Stimulated activated CD8-positive, alpha-beta memory T cell treated with anti-CD3 and anti-CD28 coated beads, Interleukin-15, amount 100 ng/mL, for 4 hours (primary cell): ENCODE data around the gene SGCD.

Source experiments
- DNase-seq, 2 donors: peaks; one replicate each; pipeline ENCODE4 v3.0.0-alpha.2; 2020; ENCODE audit warnings: low read depth in 2 of 2

Gene SGCD

DNA sequence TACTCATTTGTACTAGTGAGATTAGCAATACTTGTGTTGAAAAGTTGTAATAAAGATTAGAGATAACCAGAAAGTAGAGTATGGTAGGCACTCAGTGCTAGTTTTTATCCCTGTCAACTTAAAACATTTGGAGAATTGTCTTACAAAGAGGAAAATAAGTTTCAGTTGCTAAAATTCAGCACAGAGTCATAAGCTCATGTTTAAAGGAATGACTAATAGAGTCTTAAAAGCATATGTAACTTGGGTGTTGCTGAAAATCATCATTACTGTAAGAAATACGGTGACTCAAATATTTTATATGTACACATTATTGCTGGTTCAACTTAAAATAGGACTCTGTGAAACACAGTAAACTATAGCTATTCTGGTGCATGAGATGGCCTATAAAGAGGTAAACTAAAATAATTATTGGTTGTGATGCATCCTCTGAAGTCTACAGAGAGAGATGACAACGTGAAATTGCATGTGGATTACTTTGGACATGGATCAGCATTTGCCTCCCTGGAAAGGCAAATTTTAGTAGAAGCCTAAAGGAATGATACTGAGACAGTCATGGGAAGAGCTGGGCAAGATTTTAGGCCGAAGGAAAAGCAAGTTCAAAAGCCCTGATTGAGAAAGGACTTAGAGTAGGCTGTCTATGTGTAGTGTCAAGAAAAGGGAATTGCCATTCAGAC, 34.6 kb downstream of the SGCD start:
- DNase-seq: no peak

DNA sequence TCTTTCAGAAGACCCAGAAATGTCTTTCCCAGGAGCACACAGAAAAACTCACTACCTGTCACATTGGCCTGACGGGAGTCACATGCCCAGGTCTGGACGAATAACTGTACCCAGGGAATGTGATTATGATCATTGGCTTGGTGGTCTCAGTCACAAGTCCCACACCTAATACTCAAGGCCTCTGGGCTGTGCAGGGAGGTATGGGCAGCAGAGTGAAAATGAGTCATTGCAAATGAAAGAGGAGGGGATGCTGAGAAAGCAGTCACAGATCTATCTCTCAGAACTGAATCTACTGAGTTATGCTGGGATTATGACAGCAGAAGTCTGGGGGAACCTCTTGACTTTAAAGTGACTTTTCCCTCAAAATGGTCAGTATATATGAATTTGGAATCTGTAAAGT, 36.9 kb downstream of the SGCD start:
- DNase-seq: no peak

DNA sequence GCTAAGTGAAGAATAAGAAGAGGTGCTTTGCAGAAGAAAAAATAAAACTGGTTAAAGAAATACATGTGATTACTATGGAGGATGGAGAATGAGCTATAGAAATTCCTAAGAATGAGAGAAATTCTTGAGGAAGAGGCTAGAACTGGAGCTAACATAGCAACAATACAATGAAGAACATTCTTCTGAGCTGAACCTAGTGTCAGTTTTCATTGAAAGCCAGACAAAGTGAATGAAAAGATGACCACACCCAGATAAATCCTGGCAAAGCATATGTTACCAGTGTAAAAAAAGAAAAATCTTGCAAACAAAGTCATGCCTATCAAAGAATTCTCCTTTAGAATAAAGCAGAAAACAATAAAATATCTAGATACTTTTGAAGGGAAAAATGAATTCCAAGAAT, 39.6 kb downstream of the SGCD start:
- no peak for DNase-seq

DNA sequence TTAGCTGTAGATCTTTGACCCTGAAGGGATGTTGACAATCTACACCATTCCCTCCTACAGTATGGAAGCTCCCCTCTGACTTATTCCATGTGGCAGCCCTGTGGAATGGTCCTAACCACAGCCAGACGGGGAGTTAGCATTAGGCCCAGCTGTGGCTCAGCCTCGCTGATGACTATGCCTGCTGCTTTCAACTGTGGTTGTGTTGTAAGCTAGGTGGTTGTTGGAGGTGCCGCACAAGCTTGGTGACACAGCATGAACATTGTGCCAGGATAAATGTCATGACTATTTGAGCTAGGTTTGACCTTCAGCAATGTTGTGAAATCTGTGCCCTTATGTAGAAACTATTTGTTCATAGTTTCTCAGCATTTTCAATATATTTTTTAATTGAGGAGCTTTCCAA, 40.6 kb downstream of the SGCD start:
- DNase-seq: no peak

DNA sequence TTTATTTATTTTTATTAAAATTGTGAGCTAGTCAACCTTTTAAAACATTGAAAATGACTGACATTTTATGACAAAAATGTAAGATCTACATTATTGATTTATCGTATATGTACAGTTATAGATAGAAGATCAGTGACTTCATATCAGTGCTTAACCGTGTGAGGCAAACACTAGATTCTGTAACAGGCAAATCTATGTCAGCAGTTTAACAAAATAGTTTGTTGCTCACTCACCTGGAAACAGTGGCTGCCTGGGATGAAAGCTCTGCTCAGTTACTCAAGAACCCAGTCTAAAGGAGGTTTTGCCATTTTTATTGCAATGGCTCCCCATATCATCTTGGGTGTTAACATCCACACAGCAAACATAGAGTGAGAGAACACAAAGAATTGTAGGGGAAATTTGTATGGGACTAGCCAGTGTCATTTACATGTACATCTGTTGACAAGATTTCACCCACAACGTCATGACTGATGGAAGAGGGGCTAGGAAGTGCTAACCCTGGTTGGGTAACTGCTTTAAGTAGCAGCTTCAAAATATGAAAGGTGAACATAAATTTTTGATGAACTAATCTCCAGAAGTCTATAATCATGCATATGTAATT, 49.0 kb downstream of the SGCD start:
- DNase-seq: no peak

DNA sequence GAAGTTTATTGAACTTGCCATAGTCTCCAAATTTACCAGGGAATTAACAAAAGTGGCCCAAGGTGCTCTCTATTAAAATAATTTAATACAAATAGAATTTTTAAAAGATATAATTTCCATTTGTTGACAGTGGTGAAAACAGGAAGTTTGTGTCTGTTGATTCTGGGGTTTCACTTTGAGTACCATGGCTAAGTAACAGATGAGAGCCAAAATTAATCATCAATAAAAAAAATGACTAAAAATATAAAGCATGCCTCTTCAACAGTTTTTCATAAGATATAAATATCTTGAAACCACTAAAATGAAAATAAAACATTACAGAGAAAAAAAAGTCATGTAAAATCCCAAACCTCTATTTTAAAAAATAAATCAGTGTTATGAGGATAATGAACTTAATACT, 49.8 kb downstream of the SGCD start:
- DNase-seq: no peak

DNA sequence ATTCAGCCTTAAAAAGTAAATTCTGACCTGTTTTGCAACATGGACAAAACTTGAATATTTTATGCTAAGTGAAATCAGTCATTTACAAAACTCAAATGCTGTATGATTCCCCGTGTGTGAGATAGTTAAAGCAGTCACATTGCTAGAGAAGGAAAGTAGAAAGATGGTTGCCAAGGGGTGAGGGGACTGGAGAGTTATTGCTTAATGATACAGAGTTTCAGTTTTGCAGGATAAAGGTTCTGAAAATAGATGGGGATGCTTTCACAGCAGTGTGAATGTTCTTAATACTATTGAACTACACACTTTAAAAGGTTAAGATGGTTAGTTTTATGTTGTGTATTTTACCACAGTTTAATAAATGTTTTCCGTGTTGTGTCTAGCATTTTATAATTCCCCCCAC, 51.2 kb downstream of the SGCD start:
- no peak for DNase-seq

DNA sequence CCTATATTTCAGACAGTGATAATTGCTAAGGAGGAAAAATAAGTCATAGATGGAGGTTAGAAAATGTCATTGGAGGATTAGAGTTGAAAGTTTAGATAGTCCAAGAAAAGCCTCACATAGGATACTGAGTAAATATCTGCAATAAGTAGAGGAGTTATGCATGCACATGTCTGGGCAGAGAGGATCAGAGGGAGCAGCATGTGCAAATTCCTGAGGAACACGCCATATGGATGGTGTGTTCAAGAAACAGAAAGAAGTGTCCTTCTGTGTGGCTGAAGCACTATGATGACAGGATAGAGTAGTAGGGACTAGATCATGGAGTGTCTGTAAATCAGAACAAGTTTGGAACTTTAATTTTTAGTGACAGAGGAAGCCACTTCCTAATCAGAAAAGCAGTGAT, 52.2 kb downstream of the SGCD start:
- DNase-seq: no peak

DNA sequence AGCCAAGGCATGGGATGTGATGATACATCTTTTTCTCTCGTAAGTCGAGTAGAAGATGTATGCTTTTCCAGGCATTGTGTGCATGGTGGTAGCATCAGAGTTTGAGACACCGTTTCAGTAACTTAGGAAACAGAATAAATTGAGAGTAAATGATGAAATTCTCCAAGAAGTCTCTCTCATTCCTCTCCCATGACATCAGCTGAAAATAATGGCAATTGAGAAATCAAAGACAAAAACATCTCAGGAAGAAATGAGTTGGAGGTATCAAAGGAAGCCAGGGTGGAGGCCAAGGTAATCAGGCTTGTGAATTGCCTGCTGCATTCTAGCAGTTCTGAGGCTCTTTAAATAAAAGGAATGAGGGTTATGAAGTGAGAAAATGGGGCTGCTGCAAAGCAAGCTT, 53.9 kb downstream of the SGCD start:
- DNase-seq: no peak

DNA sequence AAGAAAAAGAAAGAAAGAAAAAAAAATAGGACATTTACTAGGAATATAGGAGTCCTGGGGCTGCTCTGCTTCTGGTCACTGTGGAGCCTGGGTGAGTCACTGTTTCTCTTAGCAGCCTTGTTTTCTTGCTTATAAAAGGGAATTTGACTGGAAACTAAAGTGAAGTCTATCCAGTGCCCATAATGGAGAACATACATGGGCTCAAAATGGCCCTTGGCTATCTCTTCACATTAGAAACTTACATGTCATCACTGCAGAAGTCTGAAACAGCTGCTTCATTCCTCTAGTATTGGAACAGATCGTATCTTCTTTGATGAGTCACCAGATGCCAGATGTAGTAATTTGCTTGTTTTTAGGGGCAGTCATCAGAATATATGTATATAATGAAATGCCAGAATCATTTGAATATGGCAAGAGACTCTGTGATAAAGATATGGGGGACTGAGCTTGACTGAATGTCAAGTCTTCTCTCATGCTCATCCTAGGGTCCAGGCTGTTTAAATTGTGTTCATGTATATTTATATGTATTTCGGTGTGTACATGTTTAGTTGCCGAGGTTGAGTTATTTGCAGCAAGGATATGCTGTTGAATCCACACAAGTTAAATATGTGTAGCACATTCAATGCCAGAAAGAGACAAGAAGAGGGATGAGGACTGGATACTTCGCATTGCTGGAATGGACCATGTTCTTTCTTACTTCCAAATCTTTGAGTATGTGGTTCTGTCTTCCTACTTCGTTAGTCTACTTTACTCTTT, 56.7 kb downstream of the SGCD start:
- no peak for DNase-seq

DNA sequence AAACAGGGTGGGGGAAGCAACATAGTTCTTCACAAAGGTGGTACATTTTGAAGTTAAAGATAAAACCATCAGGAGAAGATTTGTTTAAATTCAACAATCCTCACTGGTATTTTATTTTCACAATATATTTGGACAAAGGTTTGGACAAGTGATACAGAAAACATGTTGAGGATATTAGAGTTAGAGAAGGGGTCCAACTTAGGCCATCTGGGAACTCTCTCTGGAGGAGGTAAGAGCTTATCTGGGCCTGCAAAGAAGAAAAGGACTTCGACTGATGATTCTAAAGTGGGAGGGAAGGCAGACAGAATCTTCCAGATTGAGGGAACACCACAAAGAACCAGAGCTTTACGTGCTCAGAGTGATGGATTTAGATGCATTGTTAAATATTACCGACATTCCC, 58.5 kb downstream of the SGCD start:
- DNase-seq: no peak

DNA sequence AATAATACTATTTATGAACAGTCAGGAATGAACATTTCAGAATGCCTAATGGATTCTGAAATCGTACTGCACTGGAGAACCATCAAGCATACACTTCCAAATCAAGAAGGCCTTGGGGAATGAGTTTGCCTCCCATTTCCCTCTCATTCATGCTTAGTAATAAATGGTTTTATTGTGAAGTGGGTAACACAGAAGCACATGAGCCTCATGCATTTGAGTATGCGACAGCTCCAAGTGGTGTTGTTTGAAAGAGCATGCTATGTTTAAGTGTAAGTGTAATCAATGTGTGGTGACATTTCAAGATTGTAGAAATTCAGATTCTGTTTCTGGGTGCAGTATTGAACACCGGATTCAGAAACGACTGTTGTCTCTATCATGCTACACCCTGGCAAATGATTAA, 60.0 kb downstream of the SGCD start:
- DNase-seq: no peak

DNA sequence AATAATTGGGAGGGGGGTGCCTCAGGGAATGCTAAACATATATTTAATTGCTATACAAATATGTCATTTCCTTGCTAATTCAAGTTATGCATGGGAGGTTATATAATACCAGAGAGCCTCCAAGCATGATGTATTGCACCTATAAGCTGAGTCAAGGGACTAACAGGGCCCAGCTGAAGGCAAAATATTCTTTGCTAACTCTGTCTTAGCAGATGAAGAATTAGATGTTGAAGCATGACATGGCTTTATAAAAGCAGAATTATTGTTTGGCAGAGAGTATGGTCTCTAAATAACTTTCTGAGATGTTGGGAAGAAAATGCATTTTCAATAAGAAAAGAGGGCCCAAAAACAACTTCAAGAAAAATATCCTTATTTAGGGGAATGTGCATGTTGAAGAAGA, 60.4 kb downstream of the SGCD start:
- DNase-seq: no peak

DNA sequence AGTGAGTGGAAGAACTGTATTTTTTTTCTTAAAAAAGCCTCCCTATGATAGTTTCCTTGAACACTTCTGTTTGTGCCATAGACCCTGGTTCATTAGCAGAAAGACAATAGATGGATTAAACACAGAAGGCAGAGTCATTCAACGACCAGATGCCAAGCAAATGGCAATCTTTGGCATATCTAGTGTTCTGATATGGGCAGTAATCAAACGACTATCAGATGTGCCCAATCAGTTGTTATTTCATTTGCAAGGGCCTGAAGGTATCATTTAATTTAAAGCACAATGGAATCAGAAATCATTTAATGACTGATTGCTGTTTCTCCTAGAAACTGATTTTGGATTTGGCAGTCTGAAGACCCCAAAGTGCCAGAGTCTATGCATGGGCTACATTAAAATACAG, 61.3 kb downstream of the SGCD start:
- no peak for DNase-seq

DNA sequence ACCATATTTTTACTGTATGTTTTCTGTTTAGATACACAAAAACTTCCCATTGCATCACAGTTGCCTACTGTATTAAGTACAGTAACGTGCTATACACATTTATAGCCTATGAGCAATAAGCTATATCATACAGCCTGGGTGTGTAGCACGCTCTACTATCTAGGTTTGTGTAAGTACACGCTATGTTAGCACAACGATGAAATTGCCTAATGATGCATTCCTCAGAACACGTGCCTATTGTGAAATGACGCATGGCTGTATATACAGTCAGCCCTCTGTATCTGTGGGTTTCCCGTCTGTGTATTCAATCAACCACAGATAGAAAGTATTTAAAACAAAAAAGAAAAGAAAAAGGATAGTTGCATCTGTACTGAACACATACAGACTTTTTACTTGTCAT, 64.2 kb downstream of the SGCD start:
- DNase-seq: no peak

DNA sequence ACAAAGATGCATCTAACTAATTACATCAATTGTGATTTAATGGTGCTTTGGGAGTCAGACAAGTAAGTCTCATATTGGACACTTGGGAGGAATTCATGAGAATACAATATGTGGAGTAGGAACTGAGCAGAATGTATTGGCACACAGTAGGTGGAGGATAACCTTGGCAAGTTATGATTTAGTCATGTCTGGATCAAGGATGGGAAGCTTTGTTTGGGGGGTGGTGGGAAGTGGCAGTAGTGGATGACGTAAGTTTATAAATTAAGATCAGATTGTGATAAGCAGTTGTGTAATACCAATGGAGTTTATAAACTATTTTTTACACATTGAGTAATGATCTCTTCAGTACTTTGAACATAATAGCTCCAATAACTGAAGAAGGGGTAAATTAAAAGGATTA, 67.0 kb downstream of the SGCD start:
- no peak for DNase-seq

DNA sequence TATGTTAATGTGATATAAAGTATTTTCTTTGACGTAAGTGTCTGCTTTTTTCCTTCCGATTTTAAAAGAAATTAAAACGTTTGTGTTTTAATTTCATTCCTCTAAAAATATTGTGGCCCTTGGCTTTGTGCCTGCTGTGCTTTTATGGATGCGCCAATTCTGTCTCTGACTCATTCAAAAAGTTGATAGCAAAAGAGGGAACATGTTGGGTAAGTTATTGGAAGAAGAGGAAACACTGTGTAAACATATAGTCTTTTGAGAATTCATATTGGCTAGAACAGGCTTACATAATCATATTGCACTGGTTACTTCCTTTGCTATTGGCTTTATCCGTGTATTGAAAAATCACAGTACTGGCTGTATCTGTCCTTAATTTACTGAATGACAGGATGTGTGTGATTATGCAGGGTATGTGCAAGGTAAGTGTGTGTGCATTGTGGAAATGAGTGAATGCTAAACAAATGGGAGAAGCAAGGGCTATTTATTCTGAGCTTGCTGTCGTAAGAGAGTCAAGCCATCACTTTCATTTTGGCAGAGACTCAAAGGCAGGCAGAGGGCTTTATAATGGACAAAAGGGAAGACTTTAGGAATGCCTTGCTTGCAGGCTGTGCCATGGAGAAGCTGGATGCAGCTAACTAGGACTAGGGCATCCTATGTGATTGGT, 67.8 kb downstream of the SGCD start:
- no peak for DNase-seq

DNA sequence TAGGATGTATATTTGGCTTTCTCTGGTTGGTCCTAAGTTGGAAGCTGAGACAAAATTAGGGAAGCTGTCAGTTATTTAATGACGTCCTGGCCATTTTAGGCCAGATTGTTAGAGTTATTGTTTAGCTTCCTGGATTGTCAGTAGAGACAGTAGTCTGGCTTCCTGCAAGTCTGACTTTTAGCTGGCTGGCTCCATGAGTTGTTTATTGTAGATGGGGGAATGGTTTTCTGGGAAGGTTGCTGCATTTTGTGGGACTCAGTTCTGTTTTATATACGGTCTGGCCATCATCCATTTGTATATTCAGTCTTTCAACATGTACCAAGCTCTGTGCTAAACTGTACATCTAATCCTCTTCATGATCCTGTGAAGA, 68.3 kb downstream of the SGCD start:
- no peak for DNase-seq

DNA sequence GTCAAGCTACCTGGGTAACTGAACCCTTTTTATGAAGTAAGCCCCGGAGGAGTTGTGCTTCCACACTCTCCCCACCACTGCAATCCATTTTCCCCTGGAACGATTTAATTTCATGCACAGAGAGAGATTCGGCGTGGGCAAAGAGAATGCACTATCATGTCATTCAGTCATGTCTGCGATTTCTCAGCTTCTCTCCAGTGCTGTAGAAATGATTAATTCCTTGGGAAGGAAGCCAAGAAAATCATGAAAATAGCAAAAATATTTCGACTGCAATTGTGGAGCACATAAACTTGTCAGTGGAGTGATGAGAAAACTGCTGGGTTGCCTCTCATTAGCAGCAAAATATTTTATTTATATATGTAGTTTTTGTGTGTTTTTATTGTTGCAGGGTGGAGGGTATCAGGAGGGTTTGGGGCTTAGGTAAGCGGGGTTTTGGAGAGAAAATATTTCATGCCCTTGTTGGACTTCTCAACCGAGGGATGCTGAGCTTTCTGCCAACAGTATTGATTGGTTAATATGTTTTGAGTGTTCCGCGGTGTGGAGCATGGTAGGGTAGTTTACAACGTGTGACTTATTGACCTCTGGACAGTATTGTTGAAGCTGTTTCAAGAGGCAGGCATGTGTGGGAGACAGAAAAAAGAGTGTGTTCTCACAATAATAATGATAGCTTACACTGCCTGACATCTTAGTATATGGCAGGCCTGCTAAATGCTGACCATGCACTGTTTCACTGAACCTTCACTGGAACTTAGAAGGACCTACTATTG, 69.3 kb downstream of the SGCD start:
- no peak for DNase-seq

DNA sequence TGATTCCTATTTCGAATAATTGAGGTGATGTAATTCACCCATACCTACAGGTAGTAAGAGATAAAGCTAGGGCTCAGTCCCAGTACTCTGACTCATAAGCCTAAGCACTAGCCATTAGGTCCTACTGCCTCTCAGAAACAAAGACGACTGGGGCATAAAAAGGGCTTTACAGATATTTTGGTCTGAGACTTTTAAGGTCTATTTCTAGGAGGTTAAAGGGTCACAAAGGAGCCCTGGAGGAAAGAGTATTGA, 69.8 kb downstream of the SGCD start:
- no peak for DNase-seq

DNA sequence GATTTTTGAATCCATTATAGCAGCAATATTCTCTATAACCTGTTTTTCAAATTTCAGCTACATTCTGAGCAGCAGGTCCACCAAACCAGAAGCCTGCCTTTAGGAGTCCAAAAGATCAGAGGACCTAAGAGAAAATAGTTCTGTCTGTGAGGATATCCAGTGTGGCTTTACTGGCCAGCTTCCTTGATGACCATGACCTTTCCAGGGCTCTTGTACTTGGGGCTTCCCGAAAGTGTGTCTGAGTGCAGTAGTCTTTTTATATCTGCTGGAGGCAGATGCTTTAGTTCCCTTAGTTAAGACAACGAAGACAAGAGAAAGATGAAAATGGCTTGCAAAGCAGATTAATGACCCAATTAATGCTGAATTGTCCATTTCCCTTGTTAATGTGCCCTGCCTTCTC, 72.4 kb downstream of the SGCD start:
- no peak for DNase-seq

DNA sequence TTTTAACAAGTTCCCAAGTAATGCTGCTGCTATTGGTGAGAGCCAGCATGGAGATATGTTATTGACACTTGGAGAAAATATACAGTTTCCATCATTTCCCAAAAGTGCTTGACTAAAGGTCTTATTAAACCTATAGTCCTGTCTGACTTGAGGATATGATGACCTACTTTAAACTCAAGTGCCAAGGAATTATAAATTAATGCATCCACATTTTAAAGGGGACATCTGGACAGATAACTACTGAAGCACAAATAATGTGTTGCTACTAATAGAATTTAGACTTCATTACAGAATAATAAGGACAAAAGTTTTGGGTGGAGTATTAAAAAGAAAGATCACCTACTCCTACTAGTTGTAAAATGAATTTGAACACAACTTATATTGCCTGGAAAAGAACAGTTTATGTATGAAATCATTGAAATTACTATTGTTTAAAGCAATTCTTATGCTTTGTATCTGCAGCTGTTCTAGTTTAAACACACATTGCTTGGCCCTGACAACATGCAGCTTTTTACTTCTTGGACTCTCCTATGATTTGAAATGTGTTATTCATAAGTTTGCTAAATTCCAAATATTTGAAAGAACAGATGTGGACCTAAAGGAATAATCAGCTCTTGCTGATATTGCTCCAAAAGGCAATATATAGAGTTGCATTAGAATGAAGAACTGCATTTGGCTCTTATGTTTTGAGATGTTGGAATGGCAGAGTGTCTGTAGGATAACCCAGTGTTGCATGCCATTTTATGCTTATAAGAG, 73.4 kb downstream of the SGCD start:
- no peak for DNase-seq
